Duodenal mucosa (tissue), 2 donors: ENCODE results near the gene SLC16A6.
"Not testable (repeated sequence)": the region's sequence is repeated elsewhere in the genome, so short reads cannot be mapped to it uniquely, and the experiment has no call there.

Experiments used
- H3K27ac ChIP-seq: one replicate; pipeline ENCODE4 v1.7.0; 2013; ENCODE audit warnings: low read depth, low read length
- H3K27me3 ChIP-seq, 2 donors: one replicate each; pipeline ENCODE4 v1.7.0; 2013; ENCODE audit warnings: low read length in 2 of 2, control low read depth in 1 of 2; ENCODE audit not compliant: insufficient read depth in 2 of 2, control insufficient read depth in 1 of 2
- H3K36me3 ChIP-seq, 2 donors: one replicate each; pipeline ENCODE4 v1.7.0; 2013; ENCODE audit warnings: low read length in 2 of 2, control low read depth in 1 of 2; ENCODE audit not compliant: insufficient read depth in 2 of 2, control insufficient read depth in 1 of 2
- H3K4me1 ChIP-seq, 2 donors: one replicate each; pipeline ENCODE4 v1.7.0; 2013; ENCODE audit warnings: low read length in 2 of 2, control low read depth in 1 of 2; ENCODE audit not compliant: insufficient read depth in 2 of 2, control insufficient read depth in 1 of 2
- H3K4me3 ChIP-seq, 2 donors: one replicate each; pipeline ENCODE4 v1.7.0; 2013; ENCODE audit warnings: low read length in 2 of 2, low read depth in 1 of 2
- H3K9ac ChIP-seq, 2 donors: one replicate each; pipeline ENCODE4 v1.7.0; 2013; ENCODE audit warnings: low read length in 2 of 2, low read depth in 1 of 2
- H3K9me3 ChIP-seq, 2 donors: one replicate each; pipeline ENCODE4 v1.7.0; 2013; ENCODE audit warnings: low read length in 2 of 2, control low read depth in 1 of 2; ENCODE audit not compliant: control insufficient read depth in 1 of 2

Gene SLC16A6

DNA sequence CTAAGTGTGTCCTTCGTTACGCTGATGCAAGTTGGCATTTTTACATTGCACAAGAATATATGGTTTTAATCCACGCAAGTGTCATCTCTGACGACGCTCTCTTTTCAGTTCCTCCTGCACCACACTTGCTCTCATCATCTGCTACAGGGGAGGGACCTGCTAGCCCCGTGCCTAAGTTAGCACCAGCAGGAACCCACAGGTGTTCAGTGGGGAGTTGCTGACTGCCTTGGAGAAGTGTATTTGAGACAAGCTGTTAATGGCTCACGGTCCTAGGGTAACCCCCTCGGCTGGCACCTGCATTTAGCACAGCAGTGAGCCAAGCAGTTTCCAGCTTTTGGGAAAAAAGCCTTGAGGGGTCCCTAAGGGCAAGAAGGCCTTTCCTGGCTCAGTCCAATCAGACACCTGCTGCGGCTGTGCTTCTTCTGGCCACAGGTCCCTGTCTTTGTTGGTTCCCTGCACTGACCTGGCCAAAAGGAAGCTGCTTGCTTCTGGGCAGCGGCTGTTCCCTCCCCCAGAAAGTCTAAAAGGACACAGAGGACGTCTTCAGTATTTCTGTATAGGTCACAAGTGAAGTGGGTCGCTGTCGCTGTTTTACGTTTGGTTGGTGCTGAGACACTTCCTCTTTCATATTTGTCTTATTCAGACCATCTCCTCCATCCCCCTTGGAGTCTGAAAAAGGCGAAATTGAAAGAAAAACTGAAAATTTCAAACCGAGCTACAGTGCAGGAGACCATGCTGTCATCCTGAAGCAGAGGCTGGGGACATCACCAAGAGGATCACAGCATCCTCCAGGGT, 53.4 kb downstream of the SLC16A6 start:
- Histone ChIP-seq H3K27ac (peak overlapping the region; percentile 77), H3K4me1 (peaks cover 6 to 12% of the 10 kb centered on the region in 2 donors), H3K4me3 (peak overlapping the region in 1 of 2 donors; percentile 40), H3K9ac (peak overlapping the region; percentile 47 to 57)
- not testable (repeated sequence) for H3K36me3 ChIP-seq, H3K9me3 ChIP-seq, H3K27me3 ChIP-seq

DNA sequence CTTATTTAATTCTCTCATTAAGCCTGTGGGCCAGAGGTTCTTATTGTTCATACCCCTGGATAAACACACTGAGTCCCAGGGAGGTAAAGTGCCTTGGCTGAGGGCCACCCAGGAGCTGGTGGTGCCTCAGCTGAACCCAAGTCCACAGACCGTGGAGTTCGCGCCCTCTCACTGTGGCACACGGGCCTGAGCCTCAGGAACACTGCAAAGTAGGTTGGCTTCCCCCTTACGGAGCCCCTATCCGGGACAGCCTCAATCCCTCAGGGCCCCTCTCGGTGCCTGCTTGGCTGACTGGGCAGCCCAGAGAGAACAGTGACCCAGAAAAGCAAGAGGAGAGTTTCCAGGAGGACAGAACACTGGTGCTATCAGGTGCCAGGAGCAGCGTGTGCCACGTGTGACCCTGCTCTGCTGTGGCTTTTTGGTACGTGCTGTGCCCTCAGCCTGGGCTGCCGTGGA, 55.6 kb downstream of the SLC16A6 start:
- Histone ChIP-seq H3K4me1 (peaks cover 6 to 12% of the 10 kb centered on the region in 2 donors), H3K27ac (peak overlapping the region; percentile 23)
- H3K27me3 ChIP-seq, H3K9me3 ChIP-seq, H3K4me3 ChIP-seq, H3K9ac ChIP-seq, H3K36me3 ChIP-seq: not testable (repeated sequence)

GRCh38 chr17:68234726-68235335, 56.1 kb downstream of the SLC16A6 start:
- peaks cover 6 to 12% of the 10 kb centered on the region in 2 donors for H3K4me1 ChIP-seq
- H3K27me3 ChIP-seq, H3K9me3 ChIP-seq, H3K4me3 ChIP-seq, H3K36me3 ChIP-seq, H3K9ac ChIP-seq: not testable (repeated sequence)
- peak overlapping the region; percentile 23 for H3K27ac ChIP-seq

DNA sequence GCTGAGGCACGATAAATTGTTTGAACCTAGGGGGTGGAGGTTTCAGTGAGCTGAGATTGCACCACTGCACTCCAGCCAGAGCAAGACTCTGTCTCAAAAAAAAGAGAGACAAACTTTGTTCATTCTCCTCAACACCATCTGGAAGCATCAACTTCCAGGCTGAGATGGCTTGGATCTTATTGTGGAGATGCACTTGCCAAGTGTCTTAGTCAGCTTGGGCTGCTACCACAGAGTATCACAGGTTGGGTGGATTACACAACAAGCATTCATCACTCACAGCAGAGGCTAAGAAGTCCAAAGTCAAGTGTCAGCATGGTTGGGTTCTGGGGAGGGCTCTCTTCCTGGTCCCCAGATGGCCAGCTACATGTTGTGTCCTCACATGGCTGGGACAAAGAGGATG, 58.2 kb downstream of the SLC16A6 start:
- H3K4me3 ChIP-seq, H3K36me3 ChIP-seq, H3K9ac ChIP-seq, H3K4me1 ChIP-seq, H3K27me3 ChIP-seq, H3K9me3 ChIP-seq, H3K27ac ChIP-seq: not testable (repeated sequence)

DNA sequence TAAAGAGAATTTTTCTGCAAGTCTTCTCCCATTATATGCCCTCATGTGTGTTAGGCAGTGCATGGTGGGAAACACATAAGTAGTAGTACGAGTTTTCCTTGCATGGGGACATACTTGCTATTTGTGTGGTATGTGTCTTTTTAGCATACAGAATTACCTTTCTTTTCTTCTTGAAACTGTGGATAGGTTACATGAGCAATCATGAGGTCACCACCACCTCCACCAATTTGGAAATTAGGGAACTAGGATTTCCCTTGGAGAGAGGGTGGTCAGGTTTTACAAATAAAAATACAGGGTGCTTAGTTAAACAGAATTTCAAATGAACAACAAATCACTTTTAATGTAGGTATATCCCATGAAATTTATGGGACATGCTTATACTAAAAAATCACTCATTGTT, 59.4 kb downstream of the SLC16A6 start:
- Histone ChIP-seq H3K4me1 (no peaks in the 10 kb centered on the region), H3K4me3 (no peak overlapping the region), H3K27ac (no peak overlapping the region), H3K36me3 (no peaks in the 10 kb centered on the region), H3K9ac (no peak overlapping the region), H3K27me3 (no peaks in the 10 kb centered on the region), H3K9me3 (no peaks in the 10 kb centered on the region)

- not testable (repeated sequence) for H3K27ac ChIP-seq, H3K9ac ChIP-seq, H3K9me3 ChIP-seq, H3K4me1 ChIP-seq, H3K36me3 ChIP-seq, H3K4me3 ChIP-seq, H3K27me3 ChIP-seq
Measured at GRCh38 chr17:68231131-68231530, 59.8 kb downstream of the SLC16A6 start.

- Histone ChIP-seq H3K36me3 (no peaks in the 10 kb centered on the region), H3K4me3 (no peak overlapping the region), H3K27me3 (no peaks in the 10 kb centered on the region), H3K4me1 (no peaks in the 10 kb centered on the region), H3K9ac (no peak overlapping the region), H3K27ac (no peak overlapping the region), H3K9me3 (no peaks in the 10 kb centered on the region)
Measured at GRCh38 chr17:68229619-68230018, 61.3 kb downstream of the SLC16A6 start.

DNA sequence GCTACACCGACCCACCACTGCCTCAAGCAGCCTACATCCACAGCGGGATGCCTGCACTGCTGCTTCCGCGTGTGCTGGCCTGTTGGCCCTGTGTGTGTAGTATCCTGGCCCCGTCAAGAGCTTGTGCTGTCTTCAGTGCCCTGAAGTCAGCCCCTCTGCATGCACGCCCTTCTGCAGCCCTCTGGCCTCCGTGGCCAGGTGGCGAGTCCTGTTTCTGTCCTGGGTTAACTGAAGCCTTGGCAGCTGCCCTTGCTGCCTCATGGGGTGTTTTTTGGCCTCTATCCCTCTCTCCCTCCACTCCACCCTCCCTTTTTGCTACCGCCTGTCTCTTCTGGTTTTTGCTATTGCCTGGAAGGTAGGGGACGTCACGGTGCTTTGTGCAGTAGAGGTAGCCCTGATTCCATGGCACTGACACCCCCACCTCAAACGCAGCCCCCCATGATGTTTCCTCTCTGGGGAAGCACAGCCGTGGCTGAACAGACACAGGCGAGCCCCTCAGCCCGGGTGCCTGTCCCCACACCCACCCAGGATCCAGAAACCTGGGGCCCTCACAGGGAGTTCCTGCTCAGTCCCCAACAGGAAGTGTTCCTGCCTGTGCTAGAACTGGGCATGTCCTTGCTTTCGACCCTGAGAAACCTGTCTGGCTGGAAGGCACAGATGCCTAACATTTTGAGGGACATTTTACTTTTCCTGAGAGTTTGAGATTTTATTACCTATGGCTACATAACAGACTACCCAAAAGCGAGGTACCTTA, 61.9 kb downstream of the SLC16A6 start:
- no peaks in the 10 kb centered on the region for H3K36me3 ChIP-seq
- no peak overlapping the region for H3K27ac ChIP-seq
- no peaks in the 10 kb centered on the region for H3K9me3 ChIP-seq
- no peaks in the 10 kb centered on the region for H3K4me1 ChIP-seq
- H3K27me3 ChIP-seq, result no peaks in the 10 kb centered on the region
- no peak overlapping the region for H3K4me3 ChIP-seq
- no peak overlapping the region for H3K9ac ChIP-seq

DNA sequence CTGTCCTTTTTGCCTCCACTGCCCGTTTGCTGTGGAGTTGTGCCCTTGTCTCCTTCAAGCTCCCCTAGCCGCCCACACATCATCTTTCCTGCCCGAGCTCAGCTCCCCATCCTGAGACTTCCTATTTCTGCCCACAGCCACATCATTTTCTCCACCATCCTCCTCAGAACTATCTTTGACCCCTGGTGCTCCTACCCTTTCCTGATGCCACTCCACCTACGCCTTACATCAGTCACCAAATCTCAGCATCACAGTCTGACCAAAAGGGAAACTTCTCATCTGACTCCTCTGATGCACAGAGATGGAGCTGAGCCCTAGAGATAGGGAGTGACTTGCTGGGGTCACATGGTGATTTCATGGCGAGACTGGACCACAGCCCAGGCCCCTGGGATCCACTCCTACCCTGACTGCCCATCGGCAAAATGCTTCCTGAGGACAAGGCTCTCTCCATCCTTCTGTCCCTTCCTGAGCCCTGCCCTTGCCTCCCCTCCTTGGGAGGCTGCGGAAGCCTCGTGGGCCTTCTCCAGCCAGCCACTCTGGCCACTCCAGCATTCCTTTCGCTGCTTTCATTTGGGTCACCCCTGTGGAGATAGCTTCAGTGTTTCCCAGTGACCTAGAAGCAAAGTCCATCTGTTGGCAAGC, 62.8 kb downstream of the SLC16A6 start:
- not testable (repeated sequence) for H3K4me1 ChIP-seq, H3K4me3 ChIP-seq, H3K9me3 ChIP-seq, H3K9ac ChIP-seq, H3K27ac ChIP-seq, H3K27me3 ChIP-seq, H3K36me3 ChIP-seq

GRCh38 chr17:68225055-68225454, 65.9 kb downstream of the SLC16A6 start:
- not testable (repeated sequence) for H3K27me3 ChIP-seq, H3K36me3 ChIP-seq, H3K9me3 ChIP-seq, H3K4me3 ChIP-seq, H3K27ac ChIP-seq, H3K4me1 ChIP-seq, H3K9ac ChIP-seq
